ENCODE data around the gene ILF2. TPM values are rescaled to one million over a fixed set of nuclear protein-coding genes. Genes with fewer than 3 reads are reported as not detected.

Gene ILF2
- total and polyA plus RNA-seq, 2 of the 13 experiments (the other 11 are each of a cell fraction or from before 2014, with no cell fraction given), result 292 to 366 TPM

- TF ChIP-seq ZBTB20 (CRISPR knock-in tag; IDR thresholded peaks at IDR 0.05; ENCODE audit: borderline replicate concordance, low read depth), result peak; percentile 38; the same call in 1 of the 2 replicates
- TF ChIP-seq HNF1B (CRISPR knock-in tag; IDR thresholded peaks at IDR 0.05), result peak; percentile 20; the same call in 1 of the 2 replicates
- peak; percentile 54; the same call in 1 of the 2 replicates for TF ChIP-seq MTA1 (CRISPR knock-in tag; IDR thresholded peaks at IDR 0.05; ENCODE audit: borderline replicate concordance)
- TF ChIP-seq SMC3 (IDR thresholded peaks at IDR 0.05; ENCODE audit: low read length), result 0 out of 2 replicates have a peak, but pooled peaks have one; percentile 32
- peak; percentile 62; the same call in 1 of the 2 replicates for TF ChIP-seq ZNF784 (CRISPR knock-in tag; IDR thresholded peaks at IDR 0.05; ENCODE audit: borderline replicate concordance)
- TF ChIP-seq ZNF264 (CRISPR knock-in tag; IDR thresholded peaks at IDR 0.05), result no peak
- TF ChIP-seq NONO (IDR thresholded peaks at IDR 0.05), result no peak
- TF ChIP-seq NONO (CRISPR knock-in tag; conservative IDR thresholded peaks at IDR 0.05), result 0 out of 2 replicates have a peak, but pooled peaks have one; percentile 4
- TF ChIP-seq FOXC1 (CRISPR knock-in tag; IDR thresholded peaks at IDR 0.05; ENCODE audit: borderline replicate concordance), result 0 out of 2 replicates have a peak, but pooled peaks have one; percentile 51
- TF ChIP-seq HOXA3 (CRISPR knock-in tag; IDR thresholded peaks at IDR 0.05), result no peak; the same call in 1 of the 2 replicates
- TF ChIP-seq TBP (CRISPR knock-in tag; IDR thresholded peaks at IDR 0.05), result no peak
- peak; percentile 29; the same call in 1 of the 2 replicates for TF ChIP-seq ZSCAN31 (CRISPR knock-in tag; IDR thresholded peaks at IDR 0.05; ENCODE audit: low read depth)
- TF ChIP-seq MATR3 (CRISPR knock-in tag; IDR thresholded peaks at IDR 0.05), result no peak
- TF ChIP-seq MAZ (IDR thresholded peaks at IDR 0.05; ENCODE audit: borderline replicate concordance, low read depth, low read length), result no peak
- TF ChIP-seq MAZ (CRISPR knock-in tag; IDR thresholded peaks at IDR 0.05; ENCODE audit: low read depth), result 0 out of 2 replicates have a peak, but pooled peaks have one; percentile 5
- no peak for TF ChIP-seq ZGPAT (CRISPR knock-in tag; IDR thresholded peaks at IDR 0.05)
- peak; percentile 70 for TF ChIP-seq ZMYM2 (CRISPR knock-in tag; IDR thresholded peaks at IDR 0.05)
- no peak for TF ChIP-seq SNAI1 (CRISPR knock-in tag; IDR thresholded peaks at IDR 0.05; ENCODE audit: borderline replicate concordance)
- TF ChIP-seq SAP130 (CRISPR knock-in tag; IDR thresholded peaks at IDR 0.05; ENCODE audit: low read depth), result 0 out of 2 replicates have a peak, but pooled peaks have one; percentile 54
- TF ChIP-seq RARA (CRISPR knock-in tag; IDR thresholded peaks at IDR 0.05), result peak; percentile 9; the same call in 1 of the 2 replicates
Observed at GRCh38 chr1:153627715-153628626, 42.8 kb downstream of the ILF2 start, which contains the start of gene S100A1 (continued).
